Neural progenitor cell (in vitro differentiated cells): ENCODE results near the gene OPHN1.

Experiments used
- CTCF ChIP-seq: fragments of 200-600 bp; sonication (generic); IDR thresholded peaks from 2 replicates; pipeline ENCODE4 v1.5.1; 2017; ENCODE audit warnings: antibody characterized with exemption, mild to moderate bottlenecking
- EZH2phosphoT487 ChIP-seq: fragments of 200-600 bp; sonication (generic); IDR thresholded peaks from 2 replicates; pipeline ENCODE4 v1.6.1; 2017; ENCODE audit warnings: antibody characterized with exemption

- TF ChIP-seq CTCF (no peak), EZH2phosphoT487 (no peak)
These were observed 13.3 kb downstream of the OPHN1 start for GRCh38 chrX:68419975-68420374.
